Measurements from ENCODE around the gene PCDHA3. TPM values are rescaled to one million over a fixed set of nuclear protein-coding genes. Genes with fewer than 3 reads are reported as not detected.
"Not testable (repeated sequence)": the region's sequence is repeated elsewhere in the genome, so short reads cannot be mapped to it uniquely, and the experiment has no call there.

The PCDHA3 gene
- total RNA-seq, 2 donors from 2014 or later, result not detected

GRCh38 chr5:140801494-140801841, 611 bp downstream of the PCDHA3 start:
- Mint-ChIP-seq H3K27me3 (peaks cover 17% of the 10 kb centered on the region), H3K4me3 (no peak overlapping the region), H3K4me1 (no peaks in the 10 kb centered on the region), H3K36me3 (ENCODE audit: low read depth) (no peaks in the 10 kb centered on the region), H3K9me3 (peaks cover 10% of the 10 kb centered on the region), H3K27ac (no peak overlapping the region)
- no peak for ATAC-seq (replicated peaks)

- H3K27ac Mint-ChIP-seq; H3K36me3 Mint-ChIP-seq (ENCODE audit: low read depth); H3K4me1 Mint-ChIP-seq; H3K4me3 Mint-ChIP-seq; ATAC-seq (replicated peaks): not testable (repeated sequence)
- peaks cover 10% of the 10 kb centered on the region for H3K9me3 Mint-ChIP-seq
- peaks cover 21% of the 10 kb centered on the region for H3K27me3 Mint-ChIP-seq
Observed at GRCh38 chr5:140802381-140802780, 1.5 kb downstream of the PCDHA3 start.

- Mint-ChIP-seq H3K27me3 (peaks cover 21% of the 10 kb centered on the region), H3K4me3 (no peak overlapping the region), H3K9me3 (peaks cover 10% of the 10 kb centered on the region), H3K27ac (no peak overlapping the region), H3K36me3 (ENCODE audit: low read depth) (no peaks in the 10 kb centered on the region), H3K4me1 (no peaks in the 10 kb centered on the region)
- no peak for ATAC-seq (replicated peaks)
Observed at GRCh38 chr5:140802781-140803271, 2.0 kb downstream of the PCDHA3 start.

- H3K27ac Mint-ChIP-seq, result no peak within 1 kb of the TSS
- no peaks in the 10 kb centered on the region for H3K36me3 Mint-ChIP-seq (ENCODE audit: low read depth)
- no peak within 1 kb of the TSS for H3K4me3 Mint-ChIP-seq
- H3K4me1 Mint-ChIP-seq, result no peaks in the 10 kb centered on the region
- peaks cover 16% of the 10 kb centered on the region for H3K27me3 Mint-ChIP-seq
- no peak for ATAC-seq (replicated peaks)
- peaks cover 7% of the 10 kb centered on the region for H3K9me3 Mint-ChIP-seq
Observed at GRCh38 chr5:140806834-140807775, 6.2 kb downstream of the PCDHA3 start, which contains the start of gene PCDHA4. Gene PCDHA4, plus strand, starts transcription at chr5:140807068.

GRCh38 chr5:140808241-140808888, 7.5 kb downstream of the PCDHA3 start:
- H3K27ac Mint-ChIP-seq; H3K36me3 Mint-ChIP-seq (ENCODE audit: low read depth): not testable (repeated sequence)
- H3K9me3 Mint-ChIP-seq, result peaks cover 11% of the 10 kb centered on the region

GRCh38 chr5:140808889-140809291, 8.0 kb downstream of the PCDHA3 start:
- Mint-ChIP-seq H3K4me1 (no peaks in the 10 kb centered on the region), H3K4me3 (no peak overlapping the region)

More at GRCh38 chr5:140808241-140808888, 7.5 kb downstream of the PCDHA3 start:
- not testable (repeated sequence) for H3K4me3 Mint-ChIP-seq; ATAC-seq (replicated peaks); H3K4me1 Mint-ChIP-seq
- peaks cover 19% of the 10 kb centered on the region for H3K27me3 Mint-ChIP-seq

GRCh38 chr5:140821375-140822280, 20.8 kb downstream of the PCDHA3 start, which contains the start of gene PCDHA5:
Gene PCDHA5, plus strand, starts transcription at chr5:140821613.
- Mint-ChIP-seq H3K4me3 (no peak within 1 kb of the TSS), H3K27me3 (peaks cover 8% of the 10 kb centered on the region), H3K36me3 (ENCODE audit: low read depth) (no peaks in the 10 kb centered on the region)

More at GRCh38 chr5:140808889-140809291, 8.0 kb downstream of the PCDHA3 start:
- Mint-ChIP-seq H3K36me3 (ENCODE audit: low read depth) (no peaks in the 10 kb centered on the region), H3K27me3 (peaks cover 19% of the 10 kb centered on the region), H3K9me3 (peaks cover 11% of the 10 kb centered on the region), H3K27ac (no peak overlapping the region)
- no peak for ATAC-seq (replicated peaks)

GRCh38 chr5:140822281-140822629, 21.4 kb downstream of the PCDHA3 start:
- H3K4me3 Mint-ChIP-seq, result no peak overlapping the region
- peaks cover 14% of the 10 kb centered on the region for H3K27me3 Mint-ChIP-seq
- no peaks in the 10 kb centered on the region for H3K36me3 Mint-ChIP-seq (ENCODE audit: low read depth)
- peaks cover 12% of the 10 kb centered on the region for H3K9me3 Mint-ChIP-seq
- ATAC-seq (replicated peaks), result no peak
- no peak overlapping the region for H3K27ac Mint-ChIP-seq
- no peaks in the 10 kb centered on the region for H3K4me1 Mint-ChIP-seq

More at GRCh38 chr5:140821375-140822280, 20.8 kb downstream of the PCDHA3 start, which contains the start of gene PCDHA5:
- Mint-ChIP-seq H3K4me1 (no peaks in the 10 kb centered on the region), H3K9me3 (peaks cover 8% of the 10 kb centered on the region), H3K27ac (no peak within 1 kb of the TSS)
- ATAC-seq (replicated peaks), result no peak

GRCh38 chr5:140822969-140823368, 22.1 kb downstream of the PCDHA3 start:
- peaks cover 12% of the 10 kb centered on the region for H3K9me3 Mint-ChIP-seq
- not testable (repeated sequence) for ATAC-seq (replicated peaks); H3K4me1 Mint-ChIP-seq; H3K36me3 Mint-ChIP-seq (ENCODE audit: low read depth); H3K27ac Mint-ChIP-seq; H3K4me3 Mint-ChIP-seq
- H3K27me3 Mint-ChIP-seq, result peaks cover 19% of the 10 kb centered on the region

- Mint-ChIP-seq H3K27me3 (peaks cover 21% of the 10 kb centered on the region), H3K9me3 (peaks cover 13% of the 10 kb centered on the region), H3K4me1 (no peaks in the 10 kb centered on the region), H3K4me3 (no peak overlapping the region), H3K27ac (no peak overlapping the region), H3K36me3 (ENCODE audit: low read depth) (no peaks in the 10 kb centered on the region)
- no peak for ATAC-seq (replicated peaks)
Observed at GRCh38 chr5:140823475-140823874, 22.6 kb downstream of the PCDHA3 start.

- ATAC-seq (replicated peaks), result no peak
- Mint-ChIP-seq H3K27ac (no peak within 1 kb of the TSS), H3K36me3 (ENCODE audit: low read depth) (no peaks in the 10 kb centered on the region), H3K9me3 (peaks cover 12% of the 10 kb centered on the region), H3K27me3 (peaks cover 24% of the 10 kb centered on the region), H3K4me3 (no peak within 1 kb of the TSS), H3K4me1 (no peaks in the 10 kb centered on the region)
Observed at GRCh38 chr5:140827704-140828361, 27.0 kb downstream of the PCDHA3 start, which contains the start of gene PCDHA6. Gene PCDHA6, plus strand, starts transcription at chr5:140827960. Its CDS starts 132 bp downstream, at chr5:140828092.

- Mint-ChIP-seq H3K27ac (no peak overlapping the region), H3K4me3 (no peak overlapping the region), H3K4me1 (no peaks in the 10 kb centered on the region), H3K36me3 (ENCODE audit: low read depth) (no peaks in the 10 kb centered on the region), H3K9me3 (peaks cover 12% of the 10 kb centered on the region), H3K27me3 (peaks cover 27% of the 10 kb centered on the region)
- ATAC-seq (replicated peaks), result no peak
Observed at GRCh38 chr5:140828362-140828737, 27.5 kb downstream of the PCDHA3 start.

All from activated T-helper 17 cell treated with anti-CD3 and anti-CD28 coated beads, Interleukin-2, amount 50 U/mL, for 72 hours (primary cell).